ENCODE measurements around the gene ARPC5L. TPM values are rescaled to one million over a fixed set of nuclear protein-coding genes. Genes with fewer than 3 reads are reported as not detected.

The ARPC5L gene
- total RNA-seq, 6 donors from 2014 or later: 17.8 to 45.9 (median 34.4) TPM

- no peaks in the 10 kb centered on the region for H3K9me3 ChIP-seq
- ATAC-seq (ENCODE audit: low FRiP score in 2 of 2) (peak in 1 of 2 donors; percentile 19), DNase-seq (peak; percentile 82 to 84)
- no peaks in the 10 kb centered on the region for H3K27me3 ChIP-seq
- TF ChIP-seq EP300 (IDR thresholded peaks at IDR 0.05) (peak in 2 of 4 donors; percentile 13 to 64), POLR2A (IDR thresholded peaks at IDR 0.05) (peak in 1 of 4 donors; percentile 42), POLR2AphosphoS5 (IDR thresholded peaks at IDR 0.05) (peak; percentile 66 to 71)
- TF ChIP-seq, protein P1, sequence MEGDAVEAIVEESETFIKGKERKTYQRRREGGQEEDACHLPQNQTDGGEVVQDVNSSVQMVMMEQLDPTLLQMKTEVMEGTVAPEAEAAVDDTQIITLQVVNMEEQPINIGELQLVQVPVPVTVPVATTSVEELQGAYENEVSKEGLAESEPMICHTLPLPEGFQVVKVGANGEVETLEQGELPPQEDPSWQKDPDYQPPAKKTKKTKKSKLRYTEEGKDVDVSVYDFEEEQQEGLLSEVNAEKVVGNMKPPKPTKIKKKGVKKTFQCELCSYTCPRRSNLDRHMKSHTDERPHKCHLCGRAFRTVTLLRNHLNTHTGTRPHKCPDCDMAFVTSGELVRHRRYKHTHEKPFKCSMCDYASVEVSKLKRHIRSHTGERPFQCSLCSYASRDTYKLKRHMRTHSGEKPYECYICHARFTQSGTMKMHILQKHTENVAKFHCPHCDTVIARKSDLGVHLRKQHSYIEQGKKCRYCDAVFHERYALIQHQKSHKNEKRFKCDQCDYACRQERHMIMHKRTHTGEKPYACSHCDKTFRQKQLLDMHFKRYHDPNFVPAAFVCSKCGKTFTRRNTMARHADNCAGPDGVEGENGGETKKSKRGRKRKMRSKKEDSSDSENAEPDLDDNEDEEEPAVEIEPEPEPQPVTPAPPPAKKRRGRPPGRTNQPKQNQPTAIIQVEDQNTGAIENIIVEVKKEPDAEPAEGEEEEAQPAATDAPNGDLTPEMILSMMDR (IDR thresholded peaks at IDR 0.05): no peak
- peak overlapping the region; percentile 88 to 98 (median 96) for H3K27ac ChIP-seq
- WGBS, 2 donors: 4 to 5% methylated on average over 12 of the region's 12 CpGs
- H3K4me1 ChIP-seq: peaks cover 48 to 58% (median 54%) of the 10 kb centered on the region in 4 donors
- H3K36me3 ChIP-seq: peaks cover 5 to 21% (median 18%) of the 10 kb centered on the region in 4 donors
- H3K4me3 ChIP-seq: peak overlapping the region; percentile 78 to 91 (median 86)
Observed at GRCh38 chr9:124869986-124870560, 8.1 kb downstream of the ARPC5L start.

GRCh38 chr9:124870723-124871122 is 8.8 kb downstream of the ARPC5L start:
- H3K27me3 ChIP-seq: no peaks in the 10 kb centered on the region
- H3K9me3 ChIP-seq: no peaks in the 10 kb centered on the region
- no peak for TF ChIP-seq POLR2A (IDR thresholded peaks at IDR 0.05)
- no peak for TF ChIP-seq POLR2AphosphoS5 (IDR thresholded peaks at IDR 0.05)
- TF ChIP-seq, protein P1 (IDR thresholded peaks at IDR 0.05): no peak
- no peak for TF ChIP-seq EP300 (IDR thresholded peaks at IDR 0.05)
- 44 to 46% methylated on average over 6 of the region's 6 CpGs for WGBS, 2 donors
- peaks cover 48 to 58% (median 54%) of the 10 kb centered on the region in 4 donors for H3K4me1 ChIP-seq
- H3K27ac ChIP-seq: peak overlapping the region; percentile 88 to 98 (median 96)
- no peak for ATAC-seq (ENCODE audit: low FRiP score in 2 of 2)
- peak overlapping the region; percentile 5 to 91 (median 86) for H3K4me3 ChIP-seq
- H3K36me3 ChIP-seq: peaks cover 12 to 28% (median 25%) of the 10 kb centered on the region in 4 donors
- no peak for DNase-seq

- Histone ChIP-seq H3K27ac (peak overlapping the region; percentile 88 to 98 (median 96)), H3K4me3 (peak overlapping the region in 2 of 4 donors; percentile 86 to 91), H3K4me1 (peaks cover 48 to 58% (median 54%) of the 10 kb centered on the region in 4 donors), H3K27me3 (no peaks in the 10 kb centered on the region), H3K9me3 (no peaks in the 10 kb centered on the region), H3K36me3 (peaks cover 16 to 32% (median 29%) of the 10 kb centered on the region in 4 donors)
- no peak for DNase-seq
- TF ChIP-seq, protein P1 (IDR thresholded peaks at IDR 0.05): no peak
- TF ChIP-seq POLR2AphosphoS5 (IDR thresholded peaks at IDR 0.05) (no peak), POLR2A (IDR thresholded peaks at IDR 0.05) (no peak), EP300 (IDR thresholded peaks at IDR 0.05) (no peak)
- WGBS, 2 donors: 78 to 80% methylated on average over 5 to 11 of the region's 11 CpGs
- ATAC-seq (ENCODE audit: low FRiP score in 2 of 2): no peak
Observed at GRCh38 chr9:124871156-124871561, 9.2 kb downstream of the ARPC5L start.

- TF ChIP-seq EP300 (IDR thresholded peaks at IDR 0.05) (no peak), POLR2AphosphoS5 (IDR thresholded peaks at IDR 0.05) (no peak), POLR2A (IDR thresholded peaks at IDR 0.05) (no peak)
- TF ChIP-seq, protein P1 (IDR thresholded peaks at IDR 0.05): no peak
- Histone ChIP-seq H3K27ac (peak overlapping the region in 3 of 4 donors; percentile 6 to 97 (median 88)), H3K36me3 (peaks cover 19 to 57% (median 53%) of the 10 kb centered on the region in 4 donors), H3K27me3 (no peaks in the 10 kb centered on the region), H3K9me3 (no peaks in the 10 kb centered on the region), H3K4me3 (no peak overlapping the region), H3K4me1 (peaks cover 37 to 54% (median 48%) of the 10 kb centered on the region in 4 donors)
- ATAC-seq (ENCODE audit: low FRiP score in 2 of 2): no peak
- 91 to 92% methylated on average over 10 to 14 of the region's 14 CpGs for WGBS, 2 donors
- no peak for DNase-seq
Observed at GRCh38 chr9:124873664-124874063, 11.7 kb downstream of the ARPC5L start.

Measured in upper lobe of left lung (tissue), 6 donors.